HL-60/S4 treated with phorbol 12-myristate 13-acetate at 8.2 ng/mL for 4 days and 3 days (cell line): ENCODE results near the gene IFT88.

Experiments used
- in situ Hi-C: fragments of 300-500 bp; cut with MboI; formaldehyde crosslinking; loops from 2 replicates; pipeline ENCODE4 v1.15.0; 2022; ENCODE audit warnings: low sequenced_read_pairs

Gene IFT88, protein sequence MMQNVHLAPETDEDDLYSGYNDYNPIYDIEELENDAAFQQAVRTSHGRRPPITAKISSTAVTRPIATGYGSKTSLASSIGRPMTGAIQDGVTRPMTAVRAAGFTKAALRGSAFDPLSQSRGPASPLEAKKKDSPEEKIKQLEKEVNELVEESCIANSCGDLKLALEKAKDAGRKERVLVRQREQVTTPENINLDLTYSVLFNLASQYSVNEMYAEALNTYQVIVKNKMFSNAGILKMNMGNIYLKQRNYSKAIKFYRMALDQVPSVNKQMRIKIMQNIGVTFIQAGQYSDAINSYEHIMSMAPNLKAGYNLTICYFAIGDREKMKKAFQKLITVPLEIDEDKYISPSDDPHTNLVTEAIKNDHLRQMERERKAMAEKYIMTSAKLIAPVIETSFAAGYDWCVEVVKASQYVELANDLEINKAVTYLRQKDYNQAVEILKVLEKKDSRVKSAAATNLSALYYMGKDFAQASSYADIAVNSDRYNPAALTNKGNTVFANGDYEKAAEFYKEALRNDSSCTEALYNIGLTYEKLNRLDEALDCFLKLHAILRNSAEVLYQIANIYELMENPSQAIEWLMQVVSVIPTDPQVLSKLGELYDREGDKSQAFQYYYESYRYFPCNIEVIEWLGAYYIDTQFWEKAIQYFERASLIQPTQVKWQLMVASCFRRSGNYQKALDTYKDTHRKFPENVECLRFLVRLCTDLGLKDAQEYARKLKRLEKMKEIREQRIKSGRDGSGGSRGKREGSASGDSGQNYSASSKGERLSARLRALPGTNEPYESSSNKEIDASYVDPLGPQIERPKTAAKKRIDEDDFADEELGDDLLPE

GRCh38 chr13:20566898-20567874 lies at the start of gene IFT88:
Gene IFT88 (plus strand): TSS chr13:20567157. CDS start chr13:20574386, 7,229 bp downstream.
- in situ Hi-C loops, result no loop called here

- in situ Hi-C loops, result loop anchor here (25.0 kb wide), 1 partner anchor 194 kb away; the partner anchor contains the start of gene IL17D
These were observed 48.3 kb upstream of the IFT88 start for GRCh38 chr13:20518660-20519100.

DNA sequence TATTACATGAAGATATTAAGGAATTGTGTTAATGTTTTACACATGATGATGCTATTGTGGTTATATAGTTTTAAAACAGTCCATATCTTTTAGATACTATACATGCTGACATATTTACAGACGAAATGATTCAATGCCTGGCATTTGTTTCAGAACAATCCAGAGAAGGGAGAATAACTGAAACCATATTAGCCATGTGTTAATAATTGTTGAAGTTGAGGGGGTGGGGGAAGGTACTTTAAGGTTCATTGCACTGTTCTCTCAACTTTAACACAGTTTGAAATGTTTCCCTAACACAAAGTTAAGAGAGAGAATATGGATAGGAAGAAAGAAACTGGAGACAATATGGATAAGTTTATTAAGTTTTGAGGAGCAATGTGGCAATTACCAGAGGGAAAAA lies 47.1 kb upstream of the IFT88 start:
- in situ Hi-C loops, result loop anchor here (25.0 kb wide), 1 partner anchor 192 kb away; the partner anchor contains the start of gene IL17D

GRCh38 chr13:20521364-20522115 lies 45.4 kb upstream of the IFT88 start:
- in situ Hi-C loops, result loop anchor here (25.0 kb wide), 1 partner anchor 191 kb away; the partner anchor contains the start of gene IL17D

- in situ Hi-C loops, result no loop called here
These were observed 41.8 kb upstream of the IFT88 start for GRCh38 chr13:20525144-20525600.

DNA sequence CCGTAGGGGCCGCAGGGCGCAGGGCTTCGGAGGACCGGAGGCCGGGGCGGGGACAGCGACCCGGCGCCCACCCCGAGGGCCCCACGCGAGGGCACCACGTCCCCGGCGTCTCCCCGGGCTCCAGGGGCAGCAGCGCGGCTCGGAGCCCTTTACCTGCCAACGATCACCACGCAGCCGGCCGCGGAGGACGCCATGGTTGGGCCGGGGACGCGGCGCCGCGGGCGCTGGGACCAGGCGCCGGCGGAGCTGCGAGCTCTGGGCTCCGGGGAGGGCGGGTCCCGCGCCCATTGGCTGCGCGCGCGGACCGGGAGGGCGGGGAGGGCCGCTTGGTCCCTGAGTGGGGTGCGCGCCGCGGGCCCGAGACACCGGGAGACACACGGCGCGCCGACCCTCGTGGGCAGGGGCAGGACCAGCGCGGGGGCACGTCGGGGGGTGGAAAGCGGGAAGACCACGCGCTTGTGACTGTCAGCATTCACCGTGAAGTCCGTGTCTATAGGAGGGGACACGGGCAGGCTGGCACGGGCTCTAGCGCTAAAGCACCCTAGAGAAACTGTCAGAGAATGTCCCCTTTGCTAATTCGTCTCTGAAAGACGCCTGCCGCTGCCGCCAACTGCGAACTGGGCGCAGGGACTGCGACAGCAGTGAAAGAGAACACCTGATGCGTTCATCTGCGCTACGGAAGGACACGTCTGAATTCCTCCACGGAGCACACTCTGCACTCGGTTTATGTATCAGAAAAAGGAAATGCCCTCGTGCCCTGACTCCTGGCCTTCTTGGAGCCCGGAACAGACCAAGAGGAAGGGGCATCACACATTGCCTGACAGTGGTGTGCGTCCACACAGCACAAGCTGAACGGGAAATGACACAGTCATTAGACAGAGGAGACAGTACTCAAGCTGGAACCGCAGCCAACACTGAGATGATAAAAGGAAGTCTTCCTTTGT lies 41.1 kb upstream of the IFT88 start, which contains the start of gene CRYL1:
Gene CRYL1 (minus strand): TSS at position 257 of the 944 bp plus-strand sequence. CDS start 63 bp downstream, at position 194.
- in situ Hi-C loops, result no loop called here

DNA sequence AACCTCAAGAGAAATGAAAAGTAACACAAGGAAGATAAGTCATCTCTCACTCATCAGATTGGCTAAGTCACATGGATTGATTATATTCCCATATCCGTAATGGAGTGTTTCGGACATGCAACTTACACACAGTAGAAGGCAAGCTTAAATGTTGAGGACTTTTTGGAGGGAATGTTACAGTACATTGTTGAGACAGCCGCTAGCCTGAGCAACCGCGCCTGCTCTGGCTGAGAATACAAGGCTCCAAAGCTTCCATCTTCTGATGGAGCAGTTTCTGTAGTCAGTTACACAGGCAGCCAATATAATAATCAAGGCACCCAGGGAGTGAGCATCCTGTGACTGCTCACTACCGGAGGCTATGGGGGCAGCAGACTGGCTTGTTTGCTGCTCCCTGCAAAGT lies 40.3 kb upstream of the IFT88 start:
- in situ Hi-C loops, result no loop called here

- in situ Hi-C loops, result no loop called here
These were observed 38.5 kb upstream of the IFT88 start for GRCh38 chr13:20528452-20528851.

DNA sequence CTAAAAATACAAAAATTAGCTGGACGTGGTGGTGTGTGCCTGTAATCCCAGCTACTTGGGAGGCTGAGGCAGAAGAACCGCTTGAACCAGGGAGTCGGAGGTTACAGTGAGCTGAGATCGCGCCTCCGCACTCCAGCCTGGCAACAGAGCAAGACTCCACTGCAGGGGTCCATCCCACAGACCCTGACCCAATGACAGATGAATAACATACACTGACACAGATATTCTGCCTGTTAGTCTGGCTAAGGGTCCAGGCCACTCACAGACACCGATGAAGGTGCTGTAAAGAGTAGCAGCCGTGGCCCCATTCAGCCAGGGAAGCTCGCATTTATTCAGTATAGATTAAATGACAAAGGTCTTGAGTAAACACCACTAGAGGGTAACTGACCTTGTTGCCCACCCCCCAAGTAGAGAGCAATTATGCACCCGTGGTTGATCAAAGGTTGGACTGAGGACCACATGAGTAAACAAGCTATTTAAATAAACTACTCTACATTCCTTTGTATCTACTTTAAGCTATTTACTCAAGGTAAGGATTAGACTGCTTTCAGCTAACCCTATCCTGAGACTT lies 32.8 kb upstream of the IFT88 start:
- in situ Hi-C loops, result no loop called here

GRCh38 chr13:20536992-20537391 lies 30.0 kb upstream of the IFT88 start:
- in situ Hi-C loops, result no loop called here

DNA sequence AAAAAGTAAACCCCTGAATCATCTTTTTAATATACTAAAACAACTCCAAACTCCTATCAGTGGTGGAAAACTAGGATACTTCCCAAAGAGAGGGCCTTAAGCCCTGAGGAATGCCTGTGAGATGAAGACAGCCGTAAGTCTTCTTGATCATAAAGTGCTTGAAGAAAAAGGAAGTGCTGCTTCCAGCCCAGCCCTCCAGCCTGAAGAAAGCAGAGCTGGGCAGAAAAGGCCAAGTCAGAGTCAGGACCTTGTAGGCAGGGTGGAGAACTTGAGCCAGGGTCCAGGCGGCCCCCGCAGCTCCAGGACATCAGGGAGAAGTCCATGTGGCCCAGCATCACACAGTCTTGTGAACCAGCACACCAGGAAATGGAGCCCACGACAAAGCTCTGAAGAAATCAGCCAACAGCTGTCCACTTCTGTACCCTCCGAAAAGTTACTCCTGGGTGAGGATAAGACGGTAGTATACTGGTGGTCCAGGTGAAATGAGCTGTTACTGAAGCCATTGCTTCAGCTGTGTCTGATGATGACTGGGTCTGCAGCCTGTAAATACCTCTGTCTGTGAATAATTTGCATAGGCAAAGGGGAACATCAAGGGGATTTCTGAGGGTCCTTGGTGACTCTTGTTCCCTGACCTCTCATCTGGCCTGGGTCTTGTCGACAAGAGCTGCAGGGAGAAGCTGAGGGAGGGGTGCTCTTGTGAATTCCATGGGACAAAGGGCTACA lies 22.6 kb upstream of the IFT88 start:
- in situ Hi-C loops, result no loop called here

GRCh38 chr13:20546556-20546955 lies 20.4 kb upstream of the IFT88 start:
- in situ Hi-C loops, result no loop called here

DNA sequence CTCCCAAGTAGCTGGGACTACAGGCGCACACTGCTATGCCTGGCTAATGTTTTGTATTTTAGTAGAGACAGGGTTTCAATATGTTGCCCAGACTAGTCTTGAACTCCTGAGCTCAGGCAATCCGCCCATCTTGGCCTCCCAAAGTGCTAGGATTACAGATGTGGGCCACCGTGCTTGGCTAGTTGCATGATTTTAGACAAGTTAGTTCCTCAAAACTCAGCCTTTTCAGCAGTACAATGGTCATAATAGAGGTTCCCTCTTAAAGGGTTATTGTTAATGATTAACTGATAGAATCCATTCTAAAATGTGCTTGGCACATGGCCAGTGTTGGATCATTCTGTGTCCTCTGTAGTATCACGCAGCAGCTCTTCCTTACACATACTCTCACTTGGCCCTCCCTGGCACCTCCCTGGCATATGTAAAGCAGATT lies 19.5 kb upstream of the IFT88 start:
- in situ Hi-C loops, result no loop called here

GRCh38 chr13:20550799-20551198 lies 16.2 kb upstream of the IFT88 start:
- in situ Hi-C loops, result no loop called here

DNA sequence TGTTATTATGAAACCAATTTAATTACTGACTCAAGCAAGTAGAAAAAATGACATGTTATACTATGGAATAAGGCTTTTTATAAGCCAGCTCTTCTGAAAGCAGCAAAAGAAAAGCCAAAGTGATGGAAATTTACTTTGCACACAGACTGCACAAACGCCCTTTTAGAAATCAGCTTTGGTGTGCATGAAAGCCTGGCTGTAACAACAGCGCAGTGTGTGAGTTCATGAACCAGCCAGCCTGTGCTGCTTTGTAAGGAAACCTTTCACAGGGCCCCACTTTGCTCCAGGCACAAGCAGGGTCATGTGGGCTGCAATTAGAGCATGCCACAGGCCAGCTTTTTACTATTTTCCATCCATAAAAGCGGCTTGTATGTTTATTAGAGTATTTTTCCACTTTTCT lies 13.6 kb upstream of the IFT88 start:
- in situ Hi-C loops, result no loop called here

DNA sequence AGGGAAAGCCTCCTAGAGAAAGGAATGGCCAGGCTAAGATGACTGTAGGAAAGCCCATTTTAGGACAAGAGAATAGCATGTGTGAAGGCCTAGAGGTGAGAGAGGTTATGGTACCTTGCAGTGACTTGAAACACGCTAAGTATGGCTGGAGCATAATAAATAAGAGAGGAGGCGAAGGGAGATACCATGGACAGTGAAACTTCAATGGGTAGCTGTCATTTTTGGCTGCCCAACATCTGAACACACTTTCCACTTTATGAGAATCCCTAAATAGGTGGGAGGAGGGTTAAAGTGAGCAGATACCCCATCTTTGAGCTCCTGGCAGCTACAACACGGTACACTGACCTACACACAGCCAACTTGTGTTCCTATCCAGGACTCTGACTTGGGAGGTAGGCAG lies 8.0 kb upstream of the IFT88 start:
- in situ Hi-C loops, result no loop called here

GRCh38 chr13:20559659-20560356 lies 7.1 kb upstream of the IFT88 start:
- in situ Hi-C loops, result no loop called here
